Heart left ventricle (tissue), 16 donors: ENCODE measurements around the gene AVPR2. TPM values are rescaled to one million over a fixed set of nuclear protein-coding genes. Genes with fewer than 3 reads are reported as not detected.
A peak's percentile ranks its signal among the peaks of the same experiment; 100 is the strongest.

Source experiments
- ATAC-seq, 4 donors: fragments of 200-7000 bp; cut with Tn5 transposase; one replicate each; pipeline ENCODE4 v1.9.1; 2020 to 2022; ENCODE audit warnings: moderate library complexity in 4 of 4, mild to moderate bottlenecking in 3 of 4, moderate number of reproducible peaks in 1 of 4
- DNase-seq, 5 donors: peaks; one replicate each; pipeline ENCODE4 v3.0.0-alpha.2; 2020
- H3K27ac ChIP-seq, 12 donors: fragments of 200-600 bp; sonication (generic) in 4 of 12; one replicate each; pipeline versions ENCODE4 v1.5.0 to v1.8.0; 2016 to 2022; ENCODE audit warnings: mild to moderate bottlenecking in 2 of 12
- H3K27me3 ChIP-seq, 9 donors: fragments of 200-600 bp; sonication (generic) in 2 of 9; one replicate each; pipeline versions ENCODE4 v1.5.1 to v1.8.0; 2016 to 2022; ENCODE audit warnings: mild to moderate bottlenecking in 3 of 9
- H3K36me3 ChIP-seq, 9 donors: fragments of 200-600 bp; sonication (generic) in 2 of 9; one replicate each; pipeline versions ENCODE4 v1.5.0 to v1.8.0; 2018 to 2022; ENCODE audit warnings: mild to moderate bottlenecking in 2 of 9
- H3K4me1 ChIP-seq, 12 donors: fragments of 200-600 bp; sonication (generic) in 4 of 12; one replicate each; pipeline versions ENCODE4 v1.5.0 to v1.8.0; 2016 to 2022; ENCODE audit warnings: mild to moderate bottlenecking in 3 of 12
- H3K4me3 ChIP-seq, 12 donors: fragments of 200-600 bp; sonication (generic) in 4 of 12; one replicate each; pipeline versions ENCODE4 v1.5.0 to v1.8.0; 2017 to 2022; ENCODE audit warnings: mild to moderate bottlenecking in 9 of 12, moderate library complexity in 4 of 12
- H3K9me3 ChIP-seq, 12 donors: fragments of 200-600 bp; sonication (generic) in 4 of 12; one replicate each; pipeline versions ENCODE4 v1.5.0 to v1.8.0; 2016 to 2022; ENCODE audit warnings: mild to moderate bottlenecking in 1 of 12
- POLR2A ChIP-seq, 2 donors: fragments of 450-650 bp; IDR thresholded peaks; one replicate each; pipeline ENCODE4 v1.6.1; 2017; ENCODE audit warnings: antibody characterized with exemption in 2 of 2, mild to moderate bottlenecking in 2 of 2, moderate library complexity in 2 of 2
- WGBS, 4 donors: extraction: QIAGEN DNeasy Blood & Tissue Kit in 2 of 4; methylation state at CpG; one replicate each; pipeline versions ENCODE4 v1.1.5 to v1.1.7; 2013 to 2018; 5-methylcytosine and 5-hydroxymethylcytosine counted together
- intact Hi-C, 10 donors: fragments of 100-400 bp; cut with DNase I; formaldehyde crosslinking; loops; one replicate each; pipeline versions ENCODE4 v1.11.1 to v1.14.2; 2022
- polyA plus RNA-seq, 2 donors: library from polyadenylated mRNA; stranded (reverse); fragments of 200-250 nt; gene quantifications; one replicate each; pipeline ENCODE4 v1.2.3, GENCODE V29; 2013
- total RNA-seq, 9 donors: library from RNA; depleted of rRNA in 2 of 9; stranded (reverse); fragments of >200 nt in 2 of 9; fragmentation: NEBNext Ultra II Directional in 3 of 9; extraction: Animal tissue kit (Norgen Biotek cat#: 25700) in 3 of 9; gene quantifications; one replicate each; pipeline versions ENCODE4 v1.1.0 to v1.2.4, GENCODE V29; 2016 to 2023
- TF ChIP-seq, protein P1 (sequence below), 12 donors: fragments of 200-600 bp; sonication (generic) in 4 of 12; IDR thresholded peaks; one replicate each; pipeline versions ENCODE4 v1.5.0 to v1.8.0; 2018 to 2022; ENCODE audit warnings: antibody characterized with exemption in 12 of 12, mild to moderate bottlenecking in 5 of 12
- donor health status: ischemic (EF 13 %, LVEDD 7.1; RV severe dilation, severe dysfunction).
- donor health status: healthy with polysubstance abuse.
- donor health status: DM: no; HTN: yes; CAD: no.
- donor health status: DM: no; HTN: no; CAD: no.
- donor health status: ischemic (EF 25% LVEDD 6.9; RV normal size, moderate dysfunction).
- donor health status: ischemic (EF 25% LVEDD 5.7; RV mildly dilated, moderate dysfunction).
- donor health status: healthy.
- donor health status: DM: yes; HTN: yes; CAD: no.
- donor health status: ischemic (EF 35%, LVEDD 5.7; RV mildly dilated, moderate dysfunction).
- donor health status: nonischemic (EF 11% LVEDD 7.7; RV severe dilation, severe dysfunction).
- donor health status: DM: yes; HTN: yes; CAD: no.
- donor health status: PGD.
- donor health status: ischemic (EF 29% LVEDD 5.4; RV normal size, mild dysfunction).
- donor health status: nonischemic (EF 23%, LVEDD 6.1; RV moderate dilation, normal function).

Gene AVPR2
- total and polyA plus RNA-seq, 11 donors, result 2.2 to 10.5 (median 3.1) TPM

DNA sequence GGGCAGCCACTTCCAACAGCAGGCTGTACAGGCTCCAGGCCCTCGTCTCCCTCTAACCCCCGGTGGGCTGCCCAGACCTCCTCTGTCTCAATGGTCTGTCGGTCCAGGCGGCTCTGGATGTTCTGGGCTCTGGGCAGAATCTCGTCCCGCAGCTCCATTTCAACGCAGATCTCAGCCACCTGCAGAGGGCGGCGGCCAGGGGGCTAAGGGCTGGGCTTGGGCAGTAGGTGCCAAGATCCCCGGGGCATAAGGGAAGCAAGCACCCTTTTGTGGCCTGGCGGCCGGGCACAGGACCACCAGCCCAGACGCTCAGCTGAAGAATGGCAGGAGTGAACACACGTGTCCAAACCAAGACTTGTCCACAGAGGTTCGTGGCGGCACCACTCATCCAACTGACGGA is 9.2 kb downstream of the AVPR2 start:
- no peak overlapping the region for H3K27ac ChIP-seq
- DNase-seq, result no peak
- no peaks in the 10 kb centered on the region for H3K9me3 ChIP-seq
- H3K4me1 ChIP-seq, result no peaks in the 10 kb centered on the region
- no peak overlapping the region for H3K4me3 ChIP-seq
- ATAC-seq, result no peak
- 88 to 95% (median 92%) methylated on average over 13 to 17 of the region's 17 CpGs for WGBS, 4 donors
- intact Hi-C loops, result no loop called here
- peaks cover 0 to 53% (median 0%) of the 10 kb centered on the region in 9 donors for H3K36me3 ChIP-seq
- peaks cover 0 to 52% (median 0%) of the 10 kb centered on the region in 9 donors for H3K27me3 ChIP-seq
- TF ChIP-seq POLR2A (IDR thresholded peaks at IDR 0.05), result no peak
- TF ChIP-seq, protein P1, sequence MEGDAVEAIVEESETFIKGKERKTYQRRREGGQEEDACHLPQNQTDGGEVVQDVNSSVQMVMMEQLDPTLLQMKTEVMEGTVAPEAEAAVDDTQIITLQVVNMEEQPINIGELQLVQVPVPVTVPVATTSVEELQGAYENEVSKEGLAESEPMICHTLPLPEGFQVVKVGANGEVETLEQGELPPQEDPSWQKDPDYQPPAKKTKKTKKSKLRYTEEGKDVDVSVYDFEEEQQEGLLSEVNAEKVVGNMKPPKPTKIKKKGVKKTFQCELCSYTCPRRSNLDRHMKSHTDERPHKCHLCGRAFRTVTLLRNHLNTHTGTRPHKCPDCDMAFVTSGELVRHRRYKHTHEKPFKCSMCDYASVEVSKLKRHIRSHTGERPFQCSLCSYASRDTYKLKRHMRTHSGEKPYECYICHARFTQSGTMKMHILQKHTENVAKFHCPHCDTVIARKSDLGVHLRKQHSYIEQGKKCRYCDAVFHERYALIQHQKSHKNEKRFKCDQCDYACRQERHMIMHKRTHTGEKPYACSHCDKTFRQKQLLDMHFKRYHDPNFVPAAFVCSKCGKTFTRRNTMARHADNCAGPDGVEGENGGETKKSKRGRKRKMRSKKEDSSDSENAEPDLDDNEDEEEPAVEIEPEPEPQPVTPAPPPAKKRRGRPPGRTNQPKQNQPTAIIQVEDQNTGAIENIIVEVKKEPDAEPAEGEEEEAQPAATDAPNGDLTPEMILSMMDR (IDR thresholded peaks at IDR 0.05), result no peak

DNA sequence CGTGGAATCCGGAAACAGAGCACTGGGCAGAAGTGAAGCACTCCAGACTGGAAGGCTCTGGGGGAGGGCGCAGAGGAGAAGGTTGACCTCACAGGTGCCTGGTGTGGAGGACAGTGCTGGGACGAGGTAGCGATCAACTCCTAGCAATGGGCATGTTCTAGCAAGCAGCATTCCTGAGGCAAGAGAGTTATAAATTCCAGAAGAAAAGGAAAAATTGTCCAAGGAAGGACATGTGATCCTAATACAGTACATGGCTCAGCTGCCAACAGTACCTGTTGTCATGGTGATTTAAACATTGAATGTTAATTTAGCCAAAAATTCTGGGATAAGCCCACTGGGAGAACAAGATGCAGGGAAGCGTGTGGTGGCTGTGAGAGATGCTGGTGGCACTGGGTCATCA is 13.4 kb downstream of the AVPR2 start:
- Histone ChIP-seq H3K36me3 (peaks cover 0 to 49% (median 0%) of the 10 kb centered on the region in 9 donors), H3K4me1 (peaks cover 0 to 21% (median 4%) of the 10 kb centered on the region in 12 donors), H3K27me3 (peaks cover 0 to 56% (median 0%) of the 10 kb centered on the region in 9 donors), H3K4me3 (no peak overlapping the region), H3K27ac (no peak overlapping the region), H3K9me3 (no peaks in the 10 kb centered on the region)
- intact Hi-C loops, result no loop called here
- TF ChIP-seq, protein P1 (IDR thresholded peaks at IDR 0.05), result no peak
- TF ChIP-seq POLR2A (IDR thresholded peaks at IDR 0.05), result no peak
- 83 to 92% (median 85%) methylated on average over 6 of the region's 6 CpGs for WGBS, 4 donors
- ATAC-seq (no peak), DNase-seq (no peak)

DNA sequence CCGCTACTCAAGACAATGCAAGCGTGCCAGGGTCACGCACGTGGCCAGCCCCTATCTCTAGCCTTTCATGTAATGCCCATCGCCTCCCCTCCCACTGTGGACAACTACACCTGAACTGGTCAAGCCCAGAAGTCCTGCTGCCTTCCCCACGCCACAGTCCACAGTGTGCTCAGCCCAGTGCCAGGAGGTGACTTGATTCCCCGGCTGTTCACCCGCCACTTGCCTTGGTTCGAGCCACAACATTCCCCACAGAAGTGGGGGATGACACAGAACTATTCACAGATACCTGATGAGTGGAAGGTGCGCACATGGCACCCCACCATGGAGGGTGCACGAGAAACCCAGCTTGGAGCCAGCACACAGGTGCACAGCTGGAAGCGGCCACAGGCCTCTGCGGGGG is 14.8 kb downstream of the AVPR2 start:
- ATAC-seq, result no peak
- no peak for TF ChIP-seq POLR2A (IDR thresholded peaks at IDR 0.05)
- TF ChIP-seq, protein P1 (IDR thresholded peaks at IDR 0.05), result no peak
- 84 to 96% (median 93%) methylated on average over 13 of the region's 13 CpGs for WGBS, 4 donors
- peaks cover 0 to 48% (median 0%) of the 10 kb centered on the region in 9 donors for H3K36me3 ChIP-seq
- no peak overlapping the region for H3K27ac ChIP-seq
- peaks cover 0 to 35% (median 9%) of the 10 kb centered on the region in 12 donors for H3K4me1 ChIP-seq
- intact Hi-C loops, result no loop called here
- peak in 2 of 5 donors; percentile 9 to 11 for DNase-seq
- no peaks in the 10 kb centered on the region for H3K9me3 ChIP-seq
- H3K4me3 ChIP-seq, result no peak overlapping the region
- H3K27me3 ChIP-seq, result peaks cover 0 to 50% (median 0%) of the 10 kb centered on the region in 9 donors

DNA sequence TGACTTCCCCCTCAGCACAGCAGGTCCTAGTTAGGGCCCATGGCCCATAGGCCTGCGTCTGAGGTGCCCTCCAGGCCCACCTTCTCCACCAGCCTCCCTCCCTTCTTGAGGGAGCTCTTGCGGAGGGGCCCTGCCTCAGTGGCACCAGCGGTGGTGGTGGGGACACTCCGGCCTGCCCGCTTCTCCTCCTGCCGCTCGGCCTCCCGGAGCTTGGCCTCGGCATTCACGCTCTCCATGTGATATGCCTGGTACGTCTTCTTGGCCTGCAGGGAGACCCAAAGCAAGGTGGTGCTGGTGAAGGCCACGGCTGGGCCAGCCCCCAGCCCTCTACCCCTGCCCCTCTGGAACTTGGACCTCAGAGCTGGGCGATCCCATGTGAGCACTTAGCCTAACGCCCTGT is 16.1 kb downstream of the AVPR2 start:
- DNase-seq (peak in 1 of 5 donors; percentile 8), ATAC-seq (no peak)
- Histone ChIP-seq H3K4me3 (no peak overlapping the region), H3K27ac (no peak overlapping the region), H3K9me3 (no peaks in the 10 kb centered on the region), H3K4me1 (peaks cover 0 to 46% (median 11%) of the 10 kb centered on the region in 12 donors), H3K27me3 (peaks cover 0 to 56% (median 0%) of the 10 kb centered on the region in 9 donors), H3K36me3 (peaks cover 0 to 48% (median 0%) of the 10 kb centered on the region in 9 donors)
- intact Hi-C loops, result loop anchor here in 3 of 10 donors (10.0 kb wide), 2 partner anchors 126 to 196 kb away; partner anchors contain the start of genes IDH3G (in 2 of the 3), SSR4 (in 2 of the 3), ABCD1 (in 1 of the 3) and BCAP31 (in 1 of the 3)
- TF ChIP-seq POLR2A (IDR thresholded peaks at IDR 0.05), result no peak
- TF ChIP-seq, protein P1 (IDR thresholded peaks at IDR 0.05), result no peak
- WGBS, 4 donors, result 92 to 96% (median 94%) methylated on average over 12 to 14 of the region's 14 CpGs
